HG03064 (cell line): ENCODE results near the gene CTNNB1.

Experiments
- ATAC-seq: cut with Tn5 transposase; IDR thresholded peaks from one replicate; pipeline ENCODE4 v1.9.1; 2021; ENCODE audit warnings: low read depth; ENCODE audit not compliant: unreplicated experiment

CTNNB1 gene

DNA sequence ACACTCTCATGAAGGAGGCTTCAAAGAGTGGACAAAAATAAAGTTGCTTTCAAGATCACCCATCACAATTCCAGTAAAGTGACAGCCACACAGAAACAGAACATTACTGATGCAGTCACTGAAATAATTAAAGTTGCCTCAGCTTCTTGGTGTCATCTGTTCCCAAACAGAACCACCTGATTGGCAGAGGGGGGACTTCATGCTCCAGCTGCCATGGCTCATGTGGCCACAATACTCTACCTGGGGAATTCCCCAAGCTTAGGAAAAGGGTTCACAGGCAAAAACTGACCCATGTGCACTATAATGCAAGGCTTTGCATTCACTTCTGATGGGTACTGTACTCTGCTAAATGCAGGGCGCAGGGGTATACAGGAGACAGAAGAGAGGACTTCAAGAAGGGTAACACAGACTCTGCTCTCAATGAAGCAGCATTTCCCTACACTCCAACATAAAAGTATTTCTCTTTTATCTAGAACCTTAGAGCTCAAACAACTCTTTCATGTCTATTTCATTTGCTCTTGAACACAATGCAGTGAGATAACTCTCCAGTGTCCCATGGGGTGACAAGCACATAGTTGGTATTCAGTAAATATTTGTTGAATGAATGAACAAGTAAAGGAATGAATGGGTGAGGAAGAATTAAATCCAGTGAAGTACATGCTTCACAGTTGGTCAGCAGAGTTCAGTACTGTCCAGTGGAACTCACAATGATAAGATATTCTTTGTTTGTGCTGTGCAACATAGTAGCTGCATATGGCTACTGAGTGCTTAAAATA is 8.6 kb upstream of the CTNNB1 start:
- ATAC-seq: no peak

DNA sequence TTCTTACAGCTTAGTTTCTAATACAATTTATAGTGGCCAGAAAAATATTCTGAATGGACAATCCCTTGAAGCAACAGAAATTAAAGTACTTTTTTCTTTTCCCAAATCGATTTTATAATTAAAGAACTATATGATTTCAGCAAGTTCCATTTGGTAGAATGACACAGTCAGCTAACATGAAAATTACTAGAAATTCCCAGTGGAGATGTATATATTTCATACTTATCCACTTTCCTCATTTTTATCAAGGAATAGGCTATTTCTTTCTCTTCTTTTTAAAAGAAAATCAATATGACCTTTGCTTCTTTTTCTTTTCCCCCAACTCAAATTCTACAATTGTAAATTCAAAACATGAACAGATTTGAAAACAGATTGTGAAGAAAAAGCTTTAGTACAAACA is 6.4 kb upstream of the CTNNB1 start:
- no peak for ATAC-seq

DNA sequence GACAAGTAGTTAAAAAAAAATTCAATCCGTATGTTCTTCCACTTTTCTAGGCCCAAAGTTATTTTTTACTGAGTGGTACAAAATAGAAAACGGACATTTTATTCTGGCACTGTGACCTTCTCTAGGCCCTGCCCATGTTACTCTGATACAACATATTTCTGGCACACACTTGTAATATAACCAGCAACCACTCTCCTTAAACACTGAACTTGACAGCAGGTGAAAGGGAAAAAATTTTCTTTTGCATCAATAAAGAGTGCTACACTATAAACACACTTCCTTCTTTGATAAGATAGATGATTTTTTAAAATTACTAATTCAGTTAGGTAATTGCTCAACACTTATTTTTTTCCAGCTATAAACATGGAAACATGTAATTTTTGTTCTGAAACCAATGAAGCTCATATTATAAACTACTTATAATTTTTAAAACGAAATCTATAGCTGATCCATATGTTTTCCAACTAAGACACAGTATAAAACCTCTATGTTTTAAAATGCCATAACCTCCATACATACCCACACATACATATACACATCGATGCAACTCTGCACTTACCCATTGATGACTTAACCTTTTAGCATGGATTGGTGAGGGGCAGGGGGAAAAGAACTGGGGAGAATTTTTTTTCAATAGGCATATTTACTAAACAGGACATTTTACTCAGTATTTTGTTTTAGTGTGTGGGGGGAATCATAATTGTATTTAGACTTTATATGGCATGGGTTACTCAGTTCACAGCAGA is 5.3 kb upstream of the CTNNB1 start:
- ATAC-seq: no peak

DNA sequence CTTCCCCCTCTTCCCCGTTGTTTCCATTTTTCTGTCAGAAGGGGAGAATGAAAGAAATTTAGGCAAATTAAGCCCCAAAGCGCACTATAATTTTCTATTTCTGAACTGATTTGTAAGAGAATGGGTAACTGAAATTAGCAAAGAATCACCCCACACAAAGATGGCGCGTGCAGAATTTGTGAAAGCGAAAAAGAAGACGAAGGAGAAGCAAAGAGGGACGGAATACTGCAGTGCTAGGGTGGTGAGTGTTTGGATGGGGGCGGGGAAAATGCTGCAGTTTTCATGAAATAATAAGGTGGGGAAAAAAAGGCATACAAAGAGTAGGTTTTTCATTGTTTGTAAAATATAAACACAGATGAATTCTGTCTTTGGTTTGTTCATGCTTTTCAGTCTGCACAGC is 4.6 kb upstream of the CTNNB1 start:
- no peak for ATAC-seq

DNA sequence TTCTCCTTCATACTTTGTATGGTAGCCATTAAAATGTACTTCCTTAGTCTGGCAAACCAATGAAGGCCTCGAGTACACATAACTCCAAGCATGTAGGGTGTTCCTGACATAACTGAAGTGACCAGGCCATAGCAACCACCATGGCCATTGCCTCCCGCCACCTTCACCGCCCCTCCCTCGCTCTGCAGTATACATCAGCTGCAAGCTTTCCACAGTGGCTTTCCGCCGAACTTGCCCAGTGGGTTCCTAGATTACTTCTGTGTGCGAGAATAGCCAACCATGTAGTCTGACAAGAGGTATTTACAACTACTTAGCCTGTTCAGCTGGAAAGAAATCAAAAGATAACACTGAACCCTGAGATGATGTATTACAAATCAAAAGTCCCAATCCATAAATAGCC is 3.4 kb upstream of the CTNNB1 start:
- ATAC-seq: no peak

DNA sequence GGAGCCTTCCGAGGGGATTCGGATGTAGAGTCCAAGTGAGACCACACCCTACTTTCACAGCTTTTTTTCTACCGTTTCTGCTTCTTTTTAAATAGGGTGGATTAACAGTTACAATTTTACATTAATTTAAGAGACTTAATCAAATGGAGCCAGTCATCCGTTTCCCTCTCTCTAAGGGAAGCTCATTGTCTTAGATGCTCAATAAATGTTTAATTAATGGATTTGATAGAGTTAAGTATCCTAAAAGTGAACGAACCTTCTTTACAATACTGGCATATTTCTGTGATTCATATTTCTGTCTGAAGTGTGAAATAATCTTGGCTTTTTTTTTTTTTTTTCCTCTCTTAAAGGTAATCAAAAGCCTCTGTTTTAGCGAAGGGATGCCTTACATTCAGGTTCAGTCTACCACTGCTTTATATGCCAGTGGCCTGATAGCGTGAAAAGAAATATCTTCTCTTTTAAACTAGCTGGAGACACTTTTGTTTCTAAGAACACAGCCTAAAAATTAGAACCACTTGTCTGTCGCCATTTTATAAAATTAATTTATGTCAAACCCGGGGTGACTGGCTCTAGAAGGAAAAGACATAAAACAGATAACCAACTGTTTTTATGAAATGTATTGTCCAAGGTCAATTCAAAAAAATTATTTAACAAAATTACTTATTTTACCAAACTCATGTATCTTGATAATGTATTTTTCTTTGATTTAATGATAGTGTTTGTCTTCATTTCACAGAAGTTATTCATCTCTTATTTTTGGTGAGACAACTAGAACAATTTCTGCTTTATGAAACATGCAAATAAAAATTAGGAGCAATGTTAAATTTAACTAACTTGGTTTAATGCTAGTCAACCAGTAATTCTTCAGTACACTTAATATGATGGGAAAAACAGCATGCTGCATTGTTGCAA is 2.5 kb upstream of the CTNNB1 start:
- no peak for ATAC-seq

DNA sequence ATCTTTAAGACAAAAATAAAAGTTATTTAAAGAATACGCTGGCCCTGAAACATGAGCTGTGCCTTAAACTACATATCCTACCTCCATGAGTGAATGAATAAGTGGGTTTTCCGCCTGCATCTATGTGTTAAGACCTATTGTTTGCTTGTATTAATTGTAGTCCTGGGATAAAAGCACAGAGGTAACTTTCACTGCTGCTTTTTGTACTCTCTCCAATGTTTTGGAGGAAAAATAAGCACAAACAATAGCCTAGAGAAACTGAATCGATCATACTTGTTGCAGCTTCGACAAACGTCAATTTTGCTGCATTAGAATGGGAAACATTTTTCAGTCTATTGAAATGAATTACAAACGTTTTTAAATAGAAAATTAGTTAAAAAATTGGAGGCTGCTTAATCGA is 1.3 kb upstream of the CTNNB1 start:
- no peak for ATAC-seq

DNA sequence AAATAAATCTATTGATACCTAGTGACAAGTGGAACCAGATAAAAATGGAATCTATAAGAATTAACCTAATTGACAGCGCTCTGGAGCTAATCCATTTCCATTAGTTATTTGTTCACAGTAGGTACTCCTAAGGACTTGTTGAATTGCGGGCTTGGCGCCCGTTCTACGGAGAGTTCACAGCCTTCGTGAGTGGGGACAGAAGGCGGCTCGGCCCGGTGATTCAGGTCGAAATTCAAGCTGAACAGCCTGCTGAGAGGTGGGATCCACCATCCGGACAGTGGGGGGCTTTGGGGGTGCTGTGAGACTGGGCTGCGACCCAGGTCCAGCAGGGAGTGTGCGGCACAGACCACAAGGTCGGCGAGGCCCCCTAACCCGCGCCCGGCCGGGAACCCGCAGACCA is 779 bp upstream of the CTNNB1 start:
- no peak for ATAC-seq

DNA sequence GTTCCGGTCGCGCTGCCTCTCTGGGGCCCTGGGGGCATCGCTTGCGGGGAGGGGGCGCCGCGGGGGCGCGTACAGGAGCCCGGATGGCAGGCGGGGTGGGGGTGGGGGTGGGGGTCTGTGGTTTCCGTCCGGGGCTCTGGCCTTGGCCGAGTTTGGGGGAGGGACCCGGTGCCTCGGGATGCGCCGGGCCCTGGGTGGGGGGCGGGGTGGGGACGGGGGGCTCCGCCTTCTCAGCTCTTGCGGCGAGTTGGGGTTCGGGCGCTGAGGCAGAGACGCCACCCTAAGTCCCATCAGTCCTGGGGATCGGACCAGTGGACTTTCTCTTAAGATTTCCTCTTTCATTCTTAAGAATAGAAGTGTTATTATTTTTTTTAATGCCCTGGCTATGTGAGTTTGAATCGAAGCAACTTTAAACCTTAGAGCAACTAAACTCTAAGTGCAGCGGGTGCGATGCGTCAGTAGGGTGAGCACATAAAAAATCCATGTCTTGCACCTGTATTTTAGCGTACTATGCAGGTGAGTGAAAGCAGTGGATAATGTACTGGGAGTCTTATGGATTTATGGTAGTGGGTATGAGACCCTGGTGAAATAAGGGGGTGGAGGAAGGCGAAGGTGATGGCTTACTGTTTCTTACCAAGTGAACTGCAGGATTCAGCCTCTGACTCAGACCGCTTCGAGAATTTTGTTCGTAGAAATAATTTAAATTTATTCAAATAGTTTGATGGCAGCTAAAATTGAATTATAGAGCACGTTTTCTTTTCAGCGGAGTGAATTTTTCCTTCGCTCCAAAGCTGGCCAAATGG is 762 bp downstream of the CTNNB1 start:
- ATAC-seq: peak; percentile 5

DNA sequence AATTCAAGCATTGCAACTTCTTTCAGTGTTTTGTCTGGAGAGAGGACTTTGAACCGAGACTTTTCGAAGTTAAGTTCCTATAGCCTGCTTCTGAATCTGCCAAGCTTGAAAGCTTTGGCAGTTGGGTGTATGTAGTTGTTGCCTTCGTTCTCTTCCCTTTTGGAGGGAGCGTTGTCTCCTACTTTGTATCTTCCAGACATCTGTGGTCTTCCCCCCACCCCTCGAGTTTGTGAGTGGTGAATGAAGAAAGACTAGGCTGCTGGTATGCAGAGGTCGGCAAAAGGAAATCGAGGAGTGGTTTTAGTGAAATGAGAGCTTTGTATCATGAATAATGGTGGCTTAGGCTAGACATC is 1.3 kb downstream of the CTNNB1 start:
- no peak for ATAC-seq

DNA sequence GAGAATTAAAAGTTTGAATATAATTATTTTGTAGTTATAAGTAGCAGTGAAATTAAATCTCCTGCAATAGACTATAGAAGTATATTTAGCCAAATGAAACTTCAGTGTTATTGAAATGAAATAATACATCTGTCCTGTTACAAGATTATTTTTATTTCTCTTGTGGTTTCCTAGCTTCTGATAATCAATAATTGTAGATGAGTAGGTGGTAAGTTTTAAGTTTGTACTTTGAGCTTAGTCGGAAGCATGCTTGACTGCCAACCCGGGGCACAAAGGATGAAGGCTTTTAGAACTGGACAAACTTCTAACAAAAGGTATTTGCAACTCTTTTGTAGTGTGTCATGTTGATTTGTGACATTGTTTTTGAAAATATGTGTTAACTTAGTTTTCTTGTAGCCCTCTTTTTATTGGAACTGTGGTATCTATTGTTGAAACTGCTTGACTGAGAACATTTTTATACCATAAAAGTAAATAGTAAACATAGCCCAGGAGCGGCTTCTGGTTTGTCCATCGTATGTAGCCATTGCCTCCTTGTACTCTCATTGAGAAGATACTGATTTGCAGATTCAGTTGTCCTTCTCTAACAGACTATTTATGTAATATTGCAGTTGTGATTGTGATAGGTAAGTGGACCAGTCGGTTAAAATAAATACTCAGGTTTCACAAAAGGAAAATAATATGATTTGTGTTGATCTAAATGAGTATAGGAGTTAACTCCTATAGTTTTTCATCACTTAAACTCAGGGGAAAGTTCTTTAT is 2.9 kb downstream of the CTNNB1 start:
- no peak for ATAC-seq

DNA sequence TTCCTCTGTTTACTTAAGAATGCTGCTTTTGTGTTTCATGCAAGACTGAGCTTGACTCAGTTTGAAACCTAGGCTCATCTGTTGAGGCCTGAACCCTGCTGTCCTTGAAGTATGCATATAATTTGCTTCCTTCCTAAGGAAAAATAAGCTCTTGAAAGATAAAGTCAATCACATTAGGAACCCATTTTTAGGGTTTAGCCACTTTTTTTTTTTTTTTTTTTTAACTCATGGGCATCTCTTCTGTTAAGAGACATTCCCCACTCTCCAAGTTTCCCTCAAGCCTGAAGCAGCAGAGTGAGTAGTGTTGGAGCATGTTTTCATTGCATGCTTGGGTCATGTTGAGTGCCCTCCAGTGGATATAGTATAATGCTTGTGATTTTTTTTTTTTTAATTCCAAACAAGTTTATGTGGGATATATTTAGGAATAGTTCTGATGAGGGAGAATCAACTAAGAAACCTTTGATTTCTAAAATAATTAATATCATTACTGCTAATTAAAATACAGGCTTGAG is 3.6 kb downstream of the CTNNB1 start:
- ATAC-seq: no peak

DNA sequence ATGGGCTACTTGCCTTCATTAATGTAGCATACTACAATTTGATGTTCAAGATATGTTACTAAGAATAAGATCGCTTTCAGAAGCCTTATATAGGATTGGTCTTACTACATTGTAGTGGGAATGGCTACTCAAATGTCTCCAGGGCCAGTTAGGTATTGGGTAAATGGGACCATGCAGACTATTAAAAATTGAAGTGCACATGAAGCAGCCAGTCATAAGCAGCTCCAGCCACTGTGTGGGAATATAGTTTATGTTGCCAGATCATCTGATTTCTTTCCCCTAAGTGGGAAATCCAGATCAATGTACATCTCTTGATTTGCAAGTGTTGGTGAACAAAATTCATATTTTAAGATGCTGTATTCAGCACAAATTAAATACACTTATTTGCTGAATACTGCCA is 5.1 kb downstream of the CTNNB1 start:
- ATAC-seq: no peak

DNA sequence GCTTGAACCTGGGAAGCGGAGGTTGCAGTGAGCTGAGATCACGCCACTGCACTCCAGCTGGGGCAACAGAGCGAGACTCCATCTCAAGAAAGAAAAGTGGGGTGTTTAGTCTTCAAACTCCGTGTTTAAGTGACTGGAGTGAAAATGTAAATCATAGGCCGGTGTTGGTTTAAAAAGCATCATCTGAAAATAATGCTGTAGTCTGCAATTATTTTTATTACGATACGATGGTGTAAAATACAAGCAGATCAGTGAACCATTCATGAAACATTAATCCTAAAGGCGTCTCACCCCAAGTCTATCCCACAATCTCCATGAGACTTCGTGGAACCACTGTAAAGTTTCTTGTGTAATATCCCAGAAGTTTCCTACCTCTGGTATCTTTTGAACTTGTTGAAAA is 6.3 kb downstream of the CTNNB1 start:
- ATAC-seq: no peak

DNA sequence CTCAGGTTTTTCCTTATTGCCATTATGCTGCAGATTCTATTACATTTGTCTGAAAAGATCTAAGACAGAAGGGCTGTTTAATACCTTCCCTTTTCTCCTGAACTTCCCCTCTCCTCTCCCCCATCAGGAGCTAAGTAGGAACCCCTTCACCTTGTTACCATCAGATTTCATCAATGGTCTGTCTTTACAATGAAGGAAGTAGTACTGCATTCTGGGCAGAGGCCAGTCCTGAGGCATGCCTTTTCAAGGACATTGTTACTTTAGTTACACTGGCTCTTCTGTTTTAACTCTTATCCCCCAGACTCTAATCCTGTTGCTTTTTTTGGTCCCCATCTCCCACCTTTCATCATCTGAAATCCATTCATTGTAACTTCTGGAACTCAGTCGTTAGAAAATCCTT is 8.1 kb downstream of the CTNNB1 start:
- no peak for ATAC-seq

DNA sequence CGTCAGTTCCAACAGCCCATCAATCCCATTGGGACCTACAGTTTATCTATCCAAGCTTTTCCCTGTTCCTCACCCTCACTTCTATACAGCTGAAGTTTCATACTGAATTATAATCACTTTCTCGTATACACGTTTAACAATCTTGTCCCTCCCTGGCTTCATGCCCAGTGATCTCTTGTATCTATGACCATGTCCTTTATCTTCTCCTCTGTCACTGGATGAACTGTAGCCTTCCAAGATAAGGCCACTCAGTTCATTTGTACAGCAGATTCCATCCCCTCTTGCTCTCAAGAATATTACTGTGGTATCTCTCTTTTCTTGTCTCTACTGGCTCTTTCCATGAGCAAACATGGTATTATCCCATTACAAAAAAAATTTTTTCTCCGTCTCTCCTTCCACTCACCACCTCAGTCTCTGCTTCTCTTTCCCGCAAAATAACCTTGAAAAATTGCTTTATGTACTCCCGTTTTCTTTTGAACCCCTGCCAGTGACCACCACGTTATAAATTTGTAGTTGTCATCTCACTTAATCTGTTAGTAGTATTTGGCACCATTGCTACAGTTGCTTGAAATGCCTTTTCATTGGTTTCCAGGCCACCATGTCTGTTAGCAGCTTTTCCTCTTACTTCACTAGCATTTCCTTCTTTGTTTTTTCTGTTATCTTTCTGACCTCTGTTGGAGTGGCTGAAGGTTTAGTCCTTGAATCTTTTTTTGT is 9.4 kb downstream of the CTNNB1 start:
- no peak for ATAC-seq

DNA sequence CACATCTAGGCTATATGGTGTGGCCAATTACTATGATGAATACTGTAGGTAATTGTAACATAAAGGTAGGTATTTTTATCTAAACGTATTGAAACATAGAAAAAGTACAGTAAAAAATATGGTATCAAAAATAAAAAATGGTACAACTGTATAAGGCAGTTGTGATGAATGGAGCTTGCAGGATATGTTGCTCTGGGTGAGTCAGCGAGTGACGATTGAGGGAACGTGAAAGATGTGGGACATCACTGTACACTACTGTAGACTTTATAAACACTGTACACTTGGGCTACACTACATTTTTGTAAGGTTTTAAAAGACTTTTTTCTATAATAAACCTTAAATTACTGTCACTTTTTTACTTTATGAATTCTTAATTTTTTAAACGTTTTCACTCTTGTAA is 10.3 kb downstream of the CTNNB1 start:
- ATAC-seq: no peak

DNA sequence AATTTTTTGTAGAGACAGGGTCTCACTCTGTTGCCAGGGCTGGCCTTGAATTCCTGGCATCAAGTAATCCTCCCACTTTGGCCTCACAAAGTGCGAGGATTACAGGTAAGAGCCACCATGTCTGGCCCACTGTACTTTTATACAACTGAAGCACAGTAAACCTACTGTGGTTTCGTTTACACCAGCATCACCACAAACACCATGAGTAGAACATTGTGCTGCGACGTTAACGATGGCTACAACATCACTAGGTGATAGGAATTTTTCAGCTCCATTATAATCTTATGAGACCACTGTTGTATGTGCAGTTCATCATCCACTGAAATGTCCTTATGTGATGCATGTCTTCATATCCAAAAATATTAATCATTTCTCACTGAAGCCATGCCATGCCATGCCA is 11.7 kb downstream of the CTNNB1 start:
- no peak for ATAC-seq

DNA sequence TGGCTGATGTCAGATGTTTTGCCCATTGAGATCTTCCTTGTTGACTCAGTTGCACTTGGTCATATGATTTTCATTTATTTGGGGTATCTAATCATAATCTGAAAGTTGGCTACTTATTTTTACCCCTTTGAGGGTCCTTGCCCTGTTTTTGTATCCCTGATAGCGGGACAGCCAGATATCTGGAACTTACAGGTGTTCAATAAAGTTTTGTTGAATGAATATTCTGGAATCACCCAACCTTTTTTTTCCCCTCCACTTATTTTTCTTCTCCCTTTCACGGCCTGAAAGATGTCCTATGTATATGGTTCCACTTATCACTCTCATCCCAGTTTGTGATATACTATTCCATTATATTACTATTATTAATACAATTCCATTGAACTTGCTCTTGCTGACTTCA is 12.8 kb downstream of the CTNNB1 start:
- no peak for ATAC-seq
